ENCODE data around the gene UPF1. TPM values are rescaled to one million over a fixed set of nuclear protein-coding genes. Genes with fewer than 3 reads are reported as not detected.
A peak's percentile ranks its signal among the peaks of the same experiment; 100 is the strongest.

UPF1 gene
- total RNA-seq, result 71.6 and 81.1 TPM in 2 replicates

GRCh38 chr19:18831524-18832305, at the start of gene UPF1:
UPF1 (plus strand) TSS chr19:18831959; CDS start chr19:18832210, 251 bp downstream.
- no peaks in the 10 kb centered on the region for H3K36me3 ChIP-seq (ENCODE audit: control insufficient read depth, insufficient read depth, low read length)
- peak; percentile 69 for DNase-seq (ENCODE audit: low read depth)
- no peak for TF ChIP-seq CTCF (IDR thresholded peaks at IDR 0.05; ENCODE audit: insufficient read depth, low read length, poor library complexity, severe bottlenecking)
- peak within 1 kb of the TSS; percentile 87 for H3K4me3 ChIP-seq (ENCODE audit: low read depth, low read length)
- H3K27me3 ChIP-seq (ENCODE audit: control insufficient read depth, insufficient read depth, low read length), result no peaks in the 10 kb centered on the region

- no peak for DNase-seq (ENCODE audit: low read depth)
- Histone ChIP-seq H3K27me3 (ENCODE audit: control insufficient read depth, insufficient read depth, low read length) (peaks cover 57% of the 10 kb centered on the region), H3K36me3 (ENCODE audit: control insufficient read depth, insufficient read depth, low read length) (no peaks in the 10 kb centered on the region), H3K4me3 (ENCODE audit: low read depth, low read length) (no peak overlapping the region)
- no peak for TF ChIP-seq CTCF (IDR thresholded peaks at IDR 0.05; ENCODE audit: insufficient read depth, low read length, poor library complexity, severe bottlenecking)
Observed at GRCh38 chr19:18782559-18783225, 49.1 kb upstream of the UPF1 start.

- no peak for TF ChIP-seq CTCF (IDR thresholded peaks at IDR 0.05; ENCODE audit: insufficient read depth, low read length, poor library complexity, severe bottlenecking)
- Histone ChIP-seq H3K27me3 (ENCODE audit: control insufficient read depth, insufficient read depth, low read length) (peaks cover 58% of the 10 kb centered on the region), H3K4me3 (ENCODE audit: low read depth, low read length) (no peak overlapping the region), H3K36me3 (ENCODE audit: control insufficient read depth, insufficient read depth, low read length) (no peaks in the 10 kb centered on the region)
- no peak for DNase-seq (ENCODE audit: low read depth)
Observed at GRCh38 chr19:18783958-18784785, 47.6 kb upstream of the UPF1 start.

- DNase-seq (ENCODE audit: low read depth), result no peak
- Histone ChIP-seq H3K27me3 (ENCODE audit: control insufficient read depth, insufficient read depth, low read length) (peaks cover 60% of the 10 kb centered on the region), H3K4me3 (ENCODE audit: low read depth, low read length) (no peak overlapping the region), H3K36me3 (ENCODE audit: control insufficient read depth, insufficient read depth, low read length) (no peaks in the 10 kb centered on the region)
- no peak for TF ChIP-seq CTCF (IDR thresholded peaks at IDR 0.05; ENCODE audit: insufficient read depth, low read length, poor library complexity, severe bottlenecking)
Observed at GRCh38 chr19:18784786-18785120, 47.0 kb upstream of the UPF1 start.

GRCh38 chr19:18785179-18786124, 46.3 kb upstream of the UPF1 start:
- DNase-seq (ENCODE audit: low read depth), result no peak
- H3K36me3 ChIP-seq (ENCODE audit: control insufficient read depth, insufficient read depth, low read length), result no peaks in the 10 kb centered on the region
- TF ChIP-seq CTCF (IDR thresholded peaks at IDR 0.05; ENCODE audit: insufficient read depth, low read length, poor library complexity, severe bottlenecking), result no peak
- H3K27me3 ChIP-seq (ENCODE audit: control insufficient read depth, insufficient read depth, low read length), result peaks cover 67% of the 10 kb centered on the region
- no peak overlapping the region for H3K4me3 ChIP-seq (ENCODE audit: low read depth, low read length)
